ENCODE results near the gene FSTL5. TPM values are rescaled to one million over a fixed set of nuclear protein-coding genes. Genes with fewer than 3 reads are reported as not detected.
"Not testable (repeated sequence)": the region's sequence is repeated elsewhere in the genome, so short reads cannot be mapped to it uniquely, and the experiment has no call there.

Gene FSTL5
- polyA plus RNA-seq, 3 donors = 1.6 to 3.4 (median 1.9) TPM

DNA sequence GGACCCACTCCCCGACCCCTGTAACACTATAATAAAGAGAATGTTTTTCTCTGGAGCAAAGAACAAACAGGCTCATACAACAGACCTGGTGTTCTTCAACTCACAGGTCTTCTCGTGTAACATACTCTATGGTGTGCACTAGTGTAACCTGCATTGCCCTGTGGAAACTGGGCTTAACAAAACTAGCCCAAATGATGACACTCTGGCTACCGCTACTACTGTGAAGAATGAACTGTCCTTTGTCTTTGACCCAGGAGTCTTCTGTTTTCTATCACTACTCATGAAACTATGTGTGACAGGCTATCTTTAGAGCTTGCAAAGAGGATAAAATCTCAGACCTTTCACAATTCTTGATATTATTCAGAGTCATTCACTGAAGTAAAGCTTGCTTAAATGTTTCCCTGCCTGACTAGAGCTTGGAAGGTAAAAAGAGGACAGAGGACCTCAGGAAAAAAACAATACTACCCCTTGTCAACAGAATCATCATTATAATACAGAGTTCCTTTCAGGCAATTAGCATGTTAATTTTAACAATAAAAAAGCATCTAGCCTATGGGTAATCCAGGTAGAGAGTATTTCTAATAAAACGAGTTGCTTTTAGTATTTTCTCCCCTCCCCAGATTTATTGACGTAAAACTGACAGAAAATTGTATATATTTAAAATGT lies 59.2 kb downstream of the FSTL5 start:
- DNase-seq = no peak

DNA sequence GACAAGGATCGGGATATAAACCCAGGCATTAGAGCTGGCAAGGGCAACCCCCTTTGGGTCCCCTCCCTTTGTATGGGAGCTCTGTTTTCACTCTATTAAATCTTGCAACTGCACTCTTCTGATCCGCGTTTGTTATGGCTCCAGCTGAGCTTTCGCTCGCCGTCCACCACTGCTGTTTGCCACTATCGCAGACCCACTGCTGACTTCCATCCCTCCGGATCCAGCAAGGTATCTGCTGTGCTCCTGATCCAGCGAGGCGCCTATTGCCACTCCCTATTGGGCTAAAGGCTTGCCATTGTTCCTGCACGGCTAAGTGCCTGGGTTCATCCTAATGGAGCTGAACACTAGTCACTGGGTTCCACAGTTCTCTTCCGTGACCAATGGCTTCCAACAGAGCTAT lies 59.9 kb downstream of the FSTL5 start:
- DNase-seq = not testable (repeated sequence)

GRCh38 chr4:162102713-162103112 lies 61.1 kb downstream of the FSTL5 start:
- DNase-seq = no peak

DNA sequence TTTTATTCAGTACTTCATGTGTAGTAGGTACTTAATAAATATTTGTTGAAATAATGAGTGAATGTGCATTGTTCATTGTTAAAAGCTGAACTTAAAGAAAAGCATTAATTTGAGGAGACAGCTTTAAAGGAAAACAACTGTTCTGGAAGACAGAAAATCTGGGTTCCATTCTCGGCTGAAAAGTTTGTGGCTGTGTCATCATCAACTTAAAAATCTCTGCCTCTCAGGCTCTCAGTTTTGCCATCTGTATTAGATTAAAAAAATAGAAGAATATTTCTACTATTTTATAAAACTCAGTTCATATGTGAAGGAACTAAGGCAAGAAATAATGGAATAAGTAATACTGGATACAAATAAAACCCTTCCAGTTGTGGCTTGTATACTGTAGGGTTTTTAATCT lies 62.5 kb downstream of the FSTL5 start:
- no peak for DNase-seq

DNA sequence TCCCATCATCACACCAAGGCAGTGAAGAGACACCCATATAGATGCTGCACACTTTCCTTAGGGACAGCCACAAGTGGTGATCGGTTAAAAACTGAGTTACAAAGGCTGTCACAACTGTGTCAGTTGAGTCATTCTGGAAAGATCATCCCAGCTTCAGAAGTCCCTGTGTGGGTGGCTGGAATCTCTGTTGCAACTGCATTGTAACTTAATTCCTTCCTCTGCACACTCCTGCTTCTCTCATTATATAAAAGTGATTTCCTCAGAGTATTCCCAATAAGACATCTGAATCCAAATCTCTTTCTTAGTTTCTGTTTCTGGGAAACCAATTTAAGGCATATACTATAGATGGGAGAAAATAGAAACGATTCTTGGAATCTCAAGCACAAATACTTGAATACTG lies 88.1 kb downstream of the FSTL5 start:
- no peak for DNase-seq

DNA sequence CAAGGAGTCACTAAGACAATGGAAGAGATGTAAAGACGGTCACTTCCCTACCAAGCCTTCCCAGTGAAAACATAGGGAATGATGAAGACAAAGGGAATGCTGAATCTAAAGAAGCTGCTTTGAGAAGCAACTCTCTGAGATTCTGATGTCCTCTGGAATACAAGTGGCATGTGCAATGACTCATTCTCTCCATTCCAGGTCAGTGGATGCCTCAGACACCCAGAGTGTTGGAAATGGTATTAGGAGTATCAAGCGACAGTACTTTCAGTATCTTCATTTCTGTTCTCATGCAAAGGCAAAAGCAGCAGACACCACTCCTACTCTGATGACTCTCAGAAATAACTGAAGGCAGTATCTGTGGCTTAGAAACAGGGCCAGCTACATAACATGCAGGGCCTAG lies 102.6 kb downstream of the FSTL5 start:
- no peak for DNase-seq

DNA sequence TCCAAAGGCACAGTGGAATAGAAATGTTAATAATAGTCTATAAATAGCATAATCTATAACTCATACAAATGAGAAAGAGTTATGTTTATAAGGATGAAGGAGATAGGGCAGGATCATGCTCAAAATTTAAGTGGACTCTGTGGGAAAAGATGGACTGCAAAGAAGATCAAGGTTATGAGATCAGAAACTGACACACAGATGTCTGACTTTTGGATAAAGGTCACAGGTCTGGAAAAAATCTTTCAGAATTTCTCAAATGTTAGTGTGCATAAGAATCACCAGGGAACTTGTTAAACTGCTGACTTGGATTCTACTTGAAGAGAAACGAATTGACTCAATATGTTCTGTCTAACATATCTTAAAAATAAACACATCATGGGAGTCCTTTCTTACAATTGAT lies 104.1 kb downstream of the FSTL5 start:
- no peak for DNase-seq

DNA sequence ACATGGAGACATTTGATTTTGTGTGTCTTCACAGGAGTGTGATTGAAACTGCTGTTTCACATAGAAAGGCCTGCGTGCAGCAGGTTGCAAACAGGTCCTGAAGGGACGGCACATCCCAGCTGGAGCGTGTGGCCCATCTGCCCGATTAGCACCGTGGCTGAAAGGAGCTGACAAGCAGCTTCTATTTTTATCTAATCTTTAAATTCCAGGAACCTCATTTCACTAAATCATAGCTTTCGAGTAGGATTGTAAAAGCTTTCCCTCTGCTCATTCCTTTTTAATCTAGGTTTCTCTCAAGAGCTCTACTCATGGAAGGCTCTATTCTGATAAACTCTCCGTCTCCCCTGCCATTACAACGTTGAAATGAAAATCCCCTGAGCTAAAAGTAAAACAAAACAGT lies 106.8 kb downstream of the FSTL5 start:
- no peak for DNase-seq

- no peak for DNase-seq
These were observed 117.7 kb downstream of the FSTL5 start for GRCh38 chr4:162046135-162046534.

GRCh38 chr4:162038112-162038511 lies 125.7 kb downstream of the FSTL5 start:
- no peak for DNase-seq

DNA sequence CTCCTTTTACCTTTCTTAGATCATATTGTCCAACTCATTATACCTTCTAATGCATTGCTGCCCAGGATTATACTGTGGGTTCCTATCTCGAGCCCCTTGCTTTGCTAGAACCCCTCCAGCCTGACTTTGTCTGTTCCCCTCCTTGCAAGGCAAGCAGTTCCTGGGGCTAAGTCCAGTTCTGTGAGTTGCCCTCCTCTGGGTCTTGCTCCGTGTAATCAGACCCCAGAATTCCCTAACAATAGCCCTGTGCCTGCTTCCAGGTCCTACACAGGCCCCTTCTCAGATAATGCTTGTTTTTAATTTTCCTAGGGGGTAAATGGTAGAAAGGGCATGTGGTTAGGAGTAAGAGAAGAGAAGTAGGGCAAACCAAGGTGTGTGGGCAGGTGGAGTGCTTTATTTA lies 145.9 kb downstream of the FSTL5 start:
- DNase-seq = no peak

- no peak for DNase-seq
These were observed 146.8 kb downstream of the FSTL5 start for GRCh38 chr4:162016991-162017390.

DNA sequence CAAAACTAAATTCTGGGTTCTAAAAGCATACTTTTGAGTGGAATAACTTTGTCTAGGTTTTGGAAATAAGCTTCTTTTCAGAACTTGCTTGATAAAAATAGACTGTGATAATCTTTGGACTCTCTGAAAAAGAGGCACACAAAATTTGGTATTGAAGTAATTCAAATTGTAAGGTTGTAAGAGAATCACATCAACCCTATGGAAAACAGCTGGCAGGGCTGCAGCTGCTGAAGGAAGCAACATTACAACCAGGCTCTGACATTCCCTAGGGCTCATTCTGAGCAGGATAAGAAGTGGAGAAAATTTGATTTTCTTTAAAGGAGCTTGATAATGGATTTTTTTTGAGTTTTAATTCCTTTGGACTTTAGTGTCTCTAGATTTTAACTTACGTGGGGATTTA lies 147.6 kb downstream of the FSTL5 start:
- DNase-seq = no peak

GRCh38 chr4:162015090-162015489 lies 148.7 kb downstream of the FSTL5 start:
- DNase-seq = no peak

- DNase-seq = no peak
These were observed 152.7 kb downstream of the FSTL5 start for GRCh38 chr4:162011089-162011488.

DNA sequence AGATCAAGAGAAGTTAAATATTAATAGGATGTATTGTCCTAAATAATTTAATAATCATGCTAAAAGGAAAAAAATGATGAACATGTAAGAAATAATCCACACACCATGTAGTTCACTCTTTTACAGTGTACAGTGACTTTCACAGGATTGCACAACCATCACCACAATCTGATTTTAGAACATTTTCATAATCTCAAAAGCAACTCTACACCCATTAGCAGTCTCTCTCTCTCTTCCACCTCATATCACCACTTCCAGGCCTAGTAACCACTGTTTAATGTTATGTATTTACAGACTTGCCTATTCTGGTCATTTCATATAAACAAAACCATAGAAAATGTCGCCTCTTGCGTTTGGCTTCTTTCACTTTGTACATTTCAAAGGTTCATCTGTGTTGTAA lies 153.4 kb downstream of the FSTL5 start:
- no peak for DNase-seq

DNA sequence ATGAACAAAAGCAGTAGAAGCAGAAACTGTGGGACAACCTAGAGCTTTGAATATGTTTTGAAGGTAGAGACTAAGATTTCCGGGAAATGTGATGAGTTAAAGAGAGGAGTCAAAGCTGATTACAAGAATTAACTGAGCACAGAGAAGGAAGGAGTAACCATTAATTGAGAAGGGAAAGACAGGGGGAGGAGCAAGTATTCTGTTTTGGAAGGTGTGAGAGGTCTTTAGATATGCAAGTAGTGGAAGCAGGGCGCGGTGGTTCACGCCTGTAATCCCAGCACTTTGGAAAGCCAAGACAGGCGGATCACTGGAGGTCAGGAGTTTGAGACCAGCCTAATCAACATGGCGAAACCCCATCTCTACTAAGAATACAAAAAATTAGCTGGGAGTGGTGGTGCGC lies 171.5 kb downstream of the FSTL5 start:
- no peak for DNase-seq

GRCh38 chr4:161991811-161992210 lies 172.0 kb downstream of the FSTL5 start:
- DNase-seq = no peak

DNA sequence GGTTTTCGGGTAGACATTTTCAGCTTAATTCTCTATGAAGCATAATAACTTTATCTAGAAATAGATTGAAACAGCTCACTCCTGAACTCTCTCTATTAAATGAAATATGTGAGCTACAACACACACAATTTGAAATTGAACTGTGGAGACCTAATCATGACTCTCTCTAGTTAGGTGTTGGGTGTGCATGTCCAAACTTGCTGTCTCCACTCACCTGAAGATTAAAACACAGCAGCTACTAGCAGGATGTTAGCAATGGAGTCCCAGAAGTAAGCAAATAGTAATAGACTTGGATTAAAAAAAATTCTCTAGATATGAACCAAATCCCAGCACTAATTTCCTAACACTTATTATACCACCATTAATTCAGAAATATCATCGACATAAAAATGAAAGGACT lies 173.1 kb downstream of the FSTL5 start:
- DNase-seq = no peak

- no peak for DNase-seq
These were observed 174.9 kb downstream of the FSTL5 start for GRCh38 chr4:161988946-161989345.

GRCh38 chr4:161987611-161988010 lies 176.2 kb downstream of the FSTL5 start:
- no peak for DNase-seq

DNA sequence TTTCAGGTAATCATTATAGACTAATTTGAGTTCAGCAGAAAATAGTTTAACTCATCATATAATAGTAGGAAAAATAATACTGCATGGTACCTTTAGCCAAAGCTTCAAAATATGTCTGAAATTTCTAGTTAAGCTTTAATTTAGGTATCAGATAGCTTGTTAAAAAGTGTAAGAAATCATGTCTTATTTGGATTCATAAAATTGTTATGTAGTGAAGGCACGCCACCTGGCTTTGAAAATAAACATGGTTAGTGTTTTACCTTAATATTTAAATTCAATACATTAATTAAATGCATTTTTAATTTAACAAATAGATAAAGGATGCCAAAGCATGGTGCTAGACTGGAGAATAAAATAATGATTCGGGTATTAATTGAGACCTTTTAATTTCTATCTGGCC lies 211.4 kb downstream of the FSTL5 start:
- no peak for DNase-seq

- DNase-seq = no peak
These were observed 213.7 kb downstream of the FSTL5 start for GRCh38 chr4:161949946-161950725.
